Cardiac septum (tissue), 1 donor: ENCODE measurements around the gene MAP1LC3A. TPM values are rescaled to one million over a fixed set of nuclear protein-coding genes. Genes with fewer than 3 reads are reported as not detected.
"Not testable (repeated sequence)": the region's sequence is repeated elsewhere in the genome, so short reads cannot be mapped to it uniquely, and the experiment has no call there.

ENCODE experiments used
- DNase-seq: peaks from one replicate; pipeline ENCODE4 v3.0.0-alpha.2; 2020; ENCODE audit warnings: low spot score
- intact Hi-C: fragments of 100-400 bp; cut with DNase I; formaldehyde crosslinking; loops from one replicate; pipeline ENCODE4 v1.14.0; 2022
- long read RNA-seq: library from polyadenylated mRNA; unstranded; transcript quantifications from one replicate; pipeline ENCODE4 v2.0.0, GENCODE V29; 2021
- total RNA-seq: library from RNA; stranded (reverse); fragmentation: NEBNext Ultra II Directional; extraction: Animal tissue kit (Norgen Biotek cat#: 25700); gene quantifications from one replicate; pipeline ENCODE4 v1.2.1, GENCODE V29; 2021
- donor health status: DM: no; HTN: no; CAD: no.

MAP1LC3A gene
- 61.0 TPM for total RNA-seq
- long read RNA-seq, transcript MAP1LC3A-201 (4 exons, 1,574 nt) = major isoform, 74 of 78 reads
- long read RNA-seq, partial matches to known transcripts = 0 of 78 reads
- long read RNA-seq, other reads (novel, unspliced or antisense) = 2 of 78 reads

- intact Hi-C loops = no loop called here
- peak; percentile 98 for DNase-seq
Measured at GRCh38 chr20:34558320-34559218, at the start of gene MAP1LC3A. Gene MAP1LC3A, plus strand, starts transcription at chr20:34558718. Its CDS starts 151 bp downstream, at chr20:34558869.

DNA sequence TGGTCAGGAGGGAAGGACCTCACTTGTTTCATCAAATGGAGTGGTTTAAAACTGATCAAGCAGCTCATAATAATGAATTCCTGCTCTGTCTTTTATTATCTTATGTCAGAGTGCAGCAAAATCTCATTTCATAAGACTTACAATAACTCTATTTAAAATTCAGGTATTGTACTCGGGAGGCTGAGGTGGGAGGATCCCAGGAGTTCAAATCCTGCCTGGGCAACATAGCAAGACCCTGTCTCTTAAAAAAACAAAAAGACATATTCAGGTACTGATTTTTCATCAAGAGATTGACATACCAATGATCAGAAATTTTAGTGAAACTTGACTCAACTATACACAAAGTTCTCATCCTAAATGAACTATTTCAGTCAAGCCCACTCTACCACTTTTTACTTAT is 47.9 kb upstream of the MAP1LC3A start:
- intact Hi-C loops = no loop called here
- DNase-seq = no peak

DNA sequence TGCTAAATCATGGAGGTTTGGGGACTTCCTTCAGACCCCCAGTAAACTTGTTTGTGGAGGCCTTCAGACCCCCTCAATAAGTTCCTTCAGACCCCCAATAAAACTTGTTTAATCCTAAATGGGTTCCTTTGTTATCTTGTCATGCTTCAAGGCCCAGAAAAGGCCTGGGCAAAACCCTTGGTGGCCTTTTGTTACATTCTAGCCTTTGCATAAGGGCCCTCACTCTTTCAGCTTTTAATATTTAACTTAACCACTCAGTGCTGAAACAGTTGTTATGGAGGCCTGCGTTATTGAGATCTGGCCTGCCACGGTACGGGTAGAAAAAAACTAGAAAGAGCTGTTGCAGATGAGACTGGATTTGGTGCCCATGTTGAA is 46.6 kb upstream of the MAP1LC3A start:
- intact Hi-C loops = no loop called here
- no peak for DNase-seq

DNA sequence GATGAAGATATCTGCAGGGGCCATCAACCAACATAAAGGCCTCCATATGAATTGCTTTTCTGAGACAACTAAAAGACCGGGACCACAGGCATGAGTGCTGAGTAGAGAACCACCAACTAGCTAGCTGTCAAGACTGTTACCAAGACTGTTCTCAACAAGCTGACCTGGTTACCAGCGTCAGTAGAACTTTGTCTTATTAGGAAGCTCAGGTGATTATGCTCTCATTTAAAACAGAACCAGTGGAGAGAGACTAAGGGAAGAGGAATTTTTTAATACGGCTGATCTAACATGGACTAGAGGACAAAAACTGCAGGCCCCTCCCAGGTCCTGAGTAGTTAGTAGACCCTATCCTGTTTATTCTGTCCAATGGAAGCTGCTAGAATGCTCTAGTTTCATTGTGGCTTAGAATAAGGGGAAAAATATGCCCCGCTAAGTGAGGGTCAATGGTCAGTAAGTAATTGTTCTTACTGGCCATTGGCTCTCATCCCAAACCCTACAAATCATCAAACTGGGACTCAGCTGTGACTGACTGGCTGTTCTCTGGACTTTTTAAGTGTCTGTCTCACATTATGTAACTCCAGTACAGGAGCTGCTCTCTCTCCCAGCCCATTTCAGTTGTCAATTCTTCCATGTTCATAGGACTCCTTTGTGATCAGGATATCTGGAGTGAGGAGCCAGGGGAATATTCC is 46.1 kb upstream of the MAP1LC3A start:
- no peak for DNase-seq
- intact Hi-C loops = no loop called here

DNA sequence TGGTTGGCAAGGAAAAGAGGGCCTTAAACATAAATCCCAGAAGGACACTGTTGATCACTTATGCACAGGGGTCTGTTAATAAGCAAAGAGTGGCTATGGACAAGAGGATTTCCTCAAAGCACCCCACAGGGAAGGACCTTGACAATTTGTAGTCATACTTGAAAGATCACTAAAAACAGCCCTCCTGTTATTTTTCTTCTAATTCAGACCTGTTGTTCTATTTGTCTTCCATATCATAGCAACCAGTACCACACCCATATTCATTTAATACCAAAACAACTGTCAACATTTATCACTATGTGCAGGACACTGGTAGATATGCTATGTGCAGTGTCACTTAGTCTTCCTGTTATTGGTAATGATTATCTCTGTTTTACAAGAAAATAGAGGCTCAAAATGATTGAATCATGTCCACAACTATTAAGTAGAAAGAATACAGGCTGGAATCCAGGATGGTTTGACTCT is 45.5 kb upstream of the MAP1LC3A start:
- DNase-seq = no peak
- intact Hi-C loops = no loop called here

- DNase-seq, intact Hi-C loops: not testable (repeated sequence)
Measured at GRCh38 chr20:34514034-34514433, 44.5 kb upstream of the MAP1LC3A start.

DNA sequence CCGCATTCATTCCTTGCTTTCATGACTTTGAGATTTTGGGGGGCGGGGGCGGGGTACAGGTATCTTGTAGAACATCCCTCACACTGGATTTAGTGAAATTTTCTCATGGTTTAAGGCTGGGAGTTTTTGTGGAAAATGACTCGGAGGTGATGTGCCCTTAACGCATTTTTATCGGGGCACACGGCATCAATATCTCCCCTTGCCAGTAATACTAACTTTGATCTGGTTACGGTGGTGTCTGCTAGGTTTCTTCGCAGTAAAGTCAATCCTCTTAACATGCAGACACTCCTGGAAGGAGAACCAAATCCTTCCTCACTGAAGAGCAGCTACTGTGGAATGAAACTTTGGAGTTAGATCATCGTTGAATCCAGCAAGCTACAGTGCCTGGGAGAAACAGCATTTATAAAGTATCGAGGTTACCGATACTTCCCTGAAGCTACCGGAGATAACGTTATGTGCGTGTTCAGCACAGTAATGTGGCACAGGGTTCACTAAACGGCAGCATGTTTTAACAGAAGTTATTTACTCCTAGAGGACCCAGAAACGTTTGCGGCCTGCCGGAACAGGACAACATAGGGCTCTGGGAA is 43.5 kb upstream of the MAP1LC3A start:
- DNase-seq = no peak
- intact Hi-C loops = no loop called here

DNA sequence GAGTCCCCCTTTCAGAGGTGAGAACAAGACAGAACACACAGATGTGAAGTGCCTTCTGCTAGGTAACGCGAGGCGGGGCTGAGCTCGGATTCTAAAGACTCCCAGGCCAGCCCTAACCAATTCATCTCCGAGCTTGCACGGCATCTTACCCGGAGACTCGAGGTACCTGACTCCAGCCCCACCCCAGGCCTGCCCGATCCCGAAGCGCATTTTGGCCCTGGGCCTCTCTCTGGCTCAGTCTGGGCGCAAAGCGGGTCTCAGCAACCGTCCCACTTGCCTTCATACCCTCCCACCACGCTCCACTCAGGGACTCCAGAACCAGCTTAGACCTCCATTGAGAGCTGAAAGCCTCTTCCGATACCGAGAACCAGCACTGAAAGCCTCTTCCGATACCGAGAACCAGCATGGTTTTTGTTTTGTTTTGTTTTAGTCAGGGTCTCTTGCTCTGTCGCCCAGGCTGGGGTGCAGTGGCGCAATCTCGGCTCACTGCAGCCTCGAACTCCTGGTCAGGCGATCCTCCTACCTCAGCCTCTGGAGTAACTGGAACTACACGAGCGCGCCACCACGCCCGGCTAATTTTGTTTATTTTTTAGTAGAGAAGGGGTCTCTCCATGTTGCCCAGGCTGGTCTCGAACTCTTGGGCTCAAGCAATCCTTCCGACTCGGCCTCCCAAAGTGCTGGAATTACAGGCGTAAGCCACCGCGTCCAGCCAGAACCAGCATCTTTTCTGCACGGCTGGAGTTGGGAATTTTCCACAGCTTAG is 42.9 kb upstream of the MAP1LC3A start:
- DNase-seq = no peak
- intact Hi-C loops = no loop called here

DNA sequence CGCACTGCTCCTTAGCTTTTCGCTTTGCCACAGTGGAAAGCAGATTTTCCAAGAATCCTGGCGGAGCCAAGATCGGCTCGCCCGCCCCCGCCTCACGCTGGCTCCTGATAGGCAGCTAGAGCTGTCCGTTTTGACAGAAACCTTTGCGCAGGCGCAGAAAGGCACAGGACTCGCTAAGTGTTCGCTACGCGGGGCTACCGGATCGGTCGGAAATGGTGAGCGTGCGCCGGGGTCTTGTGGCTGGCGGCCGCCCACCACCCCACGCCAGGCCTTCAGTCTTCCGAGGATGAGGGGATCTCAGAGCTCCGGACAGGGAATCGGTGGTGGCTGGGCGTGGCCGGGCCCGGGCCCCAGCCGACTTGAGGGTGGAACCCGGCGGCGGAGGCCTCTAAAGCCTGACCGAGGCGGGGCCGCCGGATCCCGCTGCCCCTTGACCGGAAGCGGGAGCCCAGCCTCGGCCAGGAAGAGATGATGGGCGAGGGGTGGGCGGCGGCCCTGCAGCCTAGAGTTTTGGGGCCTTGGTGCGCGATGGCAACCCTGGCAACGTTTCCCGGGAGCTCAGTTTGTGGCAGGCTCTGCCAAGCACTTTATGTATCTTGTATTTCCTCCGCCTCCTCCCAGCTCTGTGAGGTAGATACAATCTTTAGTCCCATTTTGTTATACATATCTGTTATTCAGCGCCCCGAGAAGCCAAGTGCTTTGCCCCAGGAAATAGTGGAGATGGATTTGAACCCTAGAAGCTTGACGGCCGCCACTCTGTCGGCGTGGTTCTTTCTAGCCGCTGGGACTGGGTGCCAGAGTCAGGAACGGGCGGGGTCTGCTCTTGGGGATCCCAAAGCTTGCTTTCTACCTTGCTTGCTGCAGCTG is 42.0 kb upstream of the MAP1LC3A start, which contains the start of gene DYNLRB1:
DYNLRB1 (plus strand) TSS at position 176 of the 867 bp plus-strand sequence; CDS start at position 213, 37 bp downstream.
- intact Hi-C loops = no loop called here
- peak; percentile 98 for DNase-seq

DNA sequence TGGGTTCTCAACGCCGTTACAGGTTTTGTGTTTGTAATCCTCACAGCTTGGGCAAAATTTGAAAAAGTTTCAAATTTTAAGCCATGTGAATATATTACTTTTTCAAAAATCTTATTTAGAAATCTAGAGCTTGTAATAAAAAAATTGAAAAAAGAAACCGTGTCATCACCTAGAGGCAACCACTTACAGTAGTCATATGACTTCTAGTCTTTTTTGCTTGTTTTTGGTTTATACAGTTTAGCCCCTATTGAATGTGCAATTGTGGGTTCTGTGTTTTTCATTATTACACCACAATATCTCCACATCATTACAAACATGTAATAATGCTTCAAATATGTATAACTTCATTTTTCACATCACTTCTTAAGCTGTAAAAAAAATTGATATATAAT is 41.4 kb upstream of the MAP1LC3A start:
- intact Hi-C loops = no loop called here
- no peak for DNase-seq

GRCh38 chr20:34518863-34519262 is 39.7 kb upstream of the MAP1LC3A start:
- intact Hi-C loops, DNase-seq: not testable (repeated sequence)

- not testable (repeated sequence) for DNase-seq
- intact Hi-C loops = loop anchor here (5.0 kb wide), 1 partner anchor 48 kb away; no protein-coding TSS in a partner anchor
Measured at GRCh38 chr20:34519841-34520240, 38.7 kb upstream of the MAP1LC3A start.

- no peak for DNase-seq
Measured at GRCh38 chr20:34522969-34523871, 35.3 kb upstream of the MAP1LC3A start.

GRCh38 chr20:34524426-34524825 is 34.1 kb upstream of the MAP1LC3A start:
- intact Hi-C loops = loop anchor here (5.0 kb wide), 1 partner anchor 52 kb away; no protein-coding TSS in a partner anchor
- no peak for DNase-seq

More at GRCh38 chr20:34522969-34523871, 35.3 kb upstream of the MAP1LC3A start:
- intact Hi-C loops = loop anchor here (5.0 kb wide), 1 partner anchor 51 kb away; no protein-coding TSS in a partner anchor

GRCh38 chr20:34525342-34525708 is 33.2 kb upstream of the MAP1LC3A start:
- intact Hi-C loops = loop anchor here (5.0 kb wide), 2 partner anchors 52 to 213 kb away; no protein-coding TSS in a partner anchor
- no peak for DNase-seq

- intact Hi-C loops = loop anchor here (5.0 kb wide), 2 partner anchors 51 to 214 kb away; no protein-coding TSS in a partner anchor
- peak; percentile 77 for DNase-seq
Measured at GRCh38 chr20:34525709-34526416, 32.7 kb upstream of the MAP1LC3A start.
